ENCODE results near the gene TOP3A.

TOP3A gene

GRCh38 chr17:18224053-18224386, 90.8 kb downstream of the TOP3A start:
- no peak overlapping the region for H3K4me3 ChIP-seq (replicated peaks in 1 of 2; ENCODE audit: low read depth in 2 of 2, low read length in 2 of 2)
- DNase-seq (ENCODE audit: low read depth in 2 of 2): no peak
- no peak for TF ChIP-seq CTCF (IDR thresholded peaks at IDR 0.05; ENCODE audit: low read depth, low read length)

Measured in cardiac fibroblast (primary cell).